ENCODE measurements around the gene NUAK2. TPM values are rescaled to one million over a fixed set of nuclear protein-coding genes. Genes with fewer than 3 reads are reported as not detected.
A peak's percentile ranks its signal among the peaks of the same experiment; 100 is the strongest.

NUAK2 gene
- total and polyA plus RNA-seq, 4 donors = 4.2 to 14.1 (median 9.2) TPM

GRCh38 chr1:205286335-205286950, 35.1 kb downstream of the NUAK2 start:
- no peaks in the 10 kb centered on the region for H3K27me3 ChIP-seq (ENCODE audit: control insufficient read depth in 3 of 3, insufficient read depth in 3 of 3, low read length in 2 of 3)

GRCh38 chr1:205285381-205286101, 36.0 kb downstream of the NUAK2 start:
- no peak overlapping the region for H3K9ac ChIP-seq (ENCODE audit: insufficient read depth in 1 of 2, low read length in 2 of 2)
- H3K27me3 ChIP-seq (ENCODE audit: control insufficient read depth in 3 of 3, insufficient read depth in 3 of 3, low read length in 2 of 3) = no peaks in the 10 kb centered on the region
- no peaks in the 10 kb centered on the region for H3K9me3 ChIP-seq (ENCODE audit: control insufficient read depth in 4 of 4, insufficient read depth in 3 of 4, low read length in 3 of 4)
- H3K27ac ChIP-seq (ENCODE audit: low read depth in 1 of 2, low read length in 1 of 2) = peak overlapping the region in 1 of 2 donors; percentile 21
- 40 to 49% methylated on average over 12 of the region's 12 CpGs for WGBS, 2 donors
- no peak overlapping the region for H3K4me3 ChIP-seq
- TF ChIP-seq CTCF (IDR thresholded peaks at IDR 0.05; ENCODE audit: control extremely low read depth, extremely low read depth) = no peak
- no peak for DNase-seq
- H3K36me3 ChIP-seq (ENCODE audit: control insufficient read depth in 4 of 4, insufficient read depth in 4 of 4, low read length in 4 of 4) = no peaks in the 10 kb centered on the region
- peaks cover 0 to 16% (median 11%) of the 10 kb centered on the region in 5 donors for H3K4me1 ChIP-seq (ENCODE audit: control insufficient read depth in 5 of 5, insufficient read depth in 5 of 5, low read length in 5 of 5)
- ATAC-seq (ENCODE audit: insufficient read depth, low FRiP score) = no peak

More at GRCh38 chr1:205286335-205286950, 35.1 kb downstream of the NUAK2 start:
- Histone ChIP-seq H3K27ac (ENCODE audit: low read depth in 1 of 2, low read length in 1 of 2) (peak overlapping the region in 1 of 2 donors; percentile 15), H3K9me3 (ENCODE audit: control insufficient read depth in 4 of 4, insufficient read depth in 3 of 4, low read length in 3 of 4) (no peaks in the 10 kb centered on the region), H3K4me1 (ENCODE audit: control insufficient read depth in 5 of 5, insufficient read depth in 5 of 5, low read length in 5 of 5) (peaks cover 0 to 16% (median 11%) of the 10 kb centered on the region in 5 donors), H3K36me3 (ENCODE audit: control insufficient read depth in 4 of 4, insufficient read depth in 4 of 4, low read length in 4 of 4) (no peaks in the 10 kb centered on the region), H3K9ac (ENCODE audit: insufficient read depth in 1 of 2, low read length in 2 of 2) (no peak overlapping the region), H3K4me3 (no peak overlapping the region)
- 60 to 77% methylated on average over 9 of the region's 9 CpGs for WGBS, 2 donors
- no peak for ATAC-seq (ENCODE audit: insufficient read depth, low FRiP score)
- DNase-seq = no peak
- no peak for TF ChIP-seq CTCF (IDR thresholded peaks at IDR 0.05; ENCODE audit: control extremely low read depth, extremely low read depth)

- peak; percentile 92 for ATAC-seq (ENCODE audit: insufficient read depth, low FRiP score)
- Histone ChIP-seq H3K9me3 (ENCODE audit: control insufficient read depth in 4 of 4, insufficient read depth in 3 of 4, low read length in 3 of 4) (no peaks in the 10 kb centered on the region), H3K27ac (ENCODE audit: low read depth in 1 of 2, low read length in 1 of 2) (peak overlapping the region in 1 of 2 donors; percentile 50), H3K9ac (ENCODE audit: insufficient read depth in 1 of 2, low read length in 2 of 2) (no peak overlapping the region), H3K27me3 (ENCODE audit: control insufficient read depth in 3 of 3, insufficient read depth in 3 of 3, low read length in 2 of 3) (no peaks in the 10 kb centered on the region), H3K36me3 (ENCODE audit: control insufficient read depth in 4 of 4, insufficient read depth in 4 of 4, low read length in 4 of 4) (no peaks in the 10 kb centered on the region), H3K4me1 (ENCODE audit: control insufficient read depth in 5 of 5, insufficient read depth in 5 of 5, low read length in 5 of 5) (peaks cover 0 to 16% (median 11%) of the 10 kb centered on the region in 5 donors), H3K4me3 (no peak overlapping the region)
- no peak for TF ChIP-seq CTCF (IDR thresholded peaks at IDR 0.05; ENCODE audit: control extremely low read depth, extremely low read depth)
- 65 to 71% methylated on average over 7 of the region's 7 CpGs for WGBS, 2 donors
- peak; percentile 65 to 84 (median 65) for DNase-seq
Measured at GRCh38 chr1:205284420-205285144, 37.0 kb downstream of the NUAK2 start.
